Stimulated activated CD4-positive, alpha-beta T cell treated with anti-CD3 and anti-CD28 coated beads, Interleukin-4, amount 100 ng/mL, for 4 hours (primary cell): ENCODE measurements around the gene BRAF.
"Not testable (repeated sequence)": the region's sequence is repeated elsewhere in the genome, so short reads cannot be mapped to it uniquely, and the experiment has no call there.

Source experiments
- DNase-seq, 2 experiments: peaks; one replicate each; pipeline ENCODE4 v3.0.0-alpha.2; 2020

The BRAF gene

DNA sequence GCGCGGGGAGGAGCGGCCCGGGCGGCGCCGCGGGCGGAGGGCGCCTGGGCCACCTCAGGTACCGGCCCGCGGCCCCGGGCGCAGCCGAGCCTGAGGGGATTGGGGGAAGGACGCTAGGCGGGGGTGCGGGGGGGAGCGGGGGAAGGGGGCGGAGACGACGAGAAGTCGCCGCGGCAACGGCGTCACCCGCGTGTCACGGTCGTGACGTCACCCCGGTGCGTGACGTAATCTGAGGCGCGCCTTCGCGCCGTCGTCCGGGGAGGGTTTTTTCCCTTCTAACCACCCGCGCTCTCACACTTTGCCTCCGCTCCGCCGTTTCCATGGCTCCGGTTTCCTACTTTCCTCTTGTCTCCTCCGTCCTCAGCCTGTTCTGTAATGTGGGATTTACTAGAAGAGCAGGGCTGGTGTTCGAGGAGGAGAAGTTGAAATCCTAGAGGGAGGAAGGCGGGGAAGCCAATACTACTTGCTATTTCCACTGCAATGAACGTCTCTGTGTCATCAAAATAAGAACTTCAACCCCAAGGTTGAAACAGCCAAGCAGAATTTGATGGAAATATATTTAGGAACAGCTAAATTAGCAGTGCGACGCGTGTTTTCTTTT is at the start of gene BRAF:
Gene BRAF, minus strand, starts transcription at position 109 of the 601 bp plus-strand sequence. CDS start 226 bp downstream, outside the sequence.
- DNase-seq = peak; percentile 89 to 96

DNA sequence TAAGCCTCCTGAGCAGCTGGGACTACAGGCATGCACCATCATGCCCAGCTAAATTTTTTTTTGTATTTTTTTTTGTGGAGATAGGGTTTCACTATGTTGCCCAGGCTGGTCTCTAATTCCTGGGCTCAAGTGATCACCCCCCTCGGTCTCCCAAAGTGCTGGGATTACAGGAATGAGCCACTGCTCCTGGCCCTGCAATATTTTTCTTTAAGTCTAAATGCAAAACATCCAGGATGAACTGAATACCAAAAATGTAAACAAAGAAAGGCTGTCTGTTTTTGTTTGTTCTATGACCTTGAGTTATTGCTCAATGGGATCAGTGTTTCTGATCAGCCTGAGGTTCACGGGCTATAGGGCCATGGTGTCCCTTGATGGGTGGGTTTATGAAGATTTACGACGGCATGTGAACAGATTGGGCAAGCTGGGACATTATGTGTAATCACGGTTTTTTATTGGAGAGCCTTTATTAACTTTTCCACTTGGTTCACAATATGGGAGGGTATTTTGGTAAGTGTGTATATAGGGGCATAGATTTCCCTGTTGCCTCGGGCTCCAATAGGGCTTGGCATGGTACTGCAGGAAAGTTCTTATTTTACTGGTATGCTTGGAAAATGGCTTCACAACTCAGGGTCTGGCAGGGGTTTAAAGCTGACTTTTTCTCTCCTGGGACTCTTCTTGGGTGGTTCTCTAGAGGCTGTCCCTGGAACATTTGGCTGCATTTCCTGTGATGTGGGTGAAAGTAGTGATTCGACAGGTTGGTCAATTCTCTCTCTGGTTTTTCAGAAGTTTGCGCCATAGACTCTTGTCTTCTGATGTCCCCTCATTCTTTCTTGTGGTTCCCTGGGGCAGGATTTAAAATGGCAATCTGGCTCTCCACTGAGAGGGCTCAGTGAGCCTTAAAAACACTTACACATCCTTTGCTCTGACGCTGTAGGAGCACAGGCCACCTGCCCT is 48.4 kb upstream of the BRAF start:
- no peak for DNase-seq

DNA sequence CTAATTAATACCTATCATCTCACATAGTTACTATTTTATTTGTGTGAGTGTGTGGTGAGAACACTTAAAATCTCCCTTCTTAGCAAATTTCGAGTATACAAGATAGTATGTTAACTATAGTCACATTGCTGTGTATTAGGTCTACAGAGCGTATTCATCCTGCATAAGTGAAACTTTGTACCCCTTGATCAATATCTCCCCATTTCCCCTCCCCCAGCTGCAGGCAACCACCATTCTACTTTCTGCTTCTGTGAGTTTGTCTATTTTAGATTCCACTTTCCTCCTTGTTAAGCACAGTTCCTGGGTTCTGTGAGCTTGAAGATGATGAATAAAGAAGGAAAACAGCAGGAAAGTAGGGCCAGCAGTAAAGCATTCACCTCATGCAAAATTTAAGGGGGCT is 47.6 kb upstream of the BRAF start:
- no peak for DNase-seq

DNA sequence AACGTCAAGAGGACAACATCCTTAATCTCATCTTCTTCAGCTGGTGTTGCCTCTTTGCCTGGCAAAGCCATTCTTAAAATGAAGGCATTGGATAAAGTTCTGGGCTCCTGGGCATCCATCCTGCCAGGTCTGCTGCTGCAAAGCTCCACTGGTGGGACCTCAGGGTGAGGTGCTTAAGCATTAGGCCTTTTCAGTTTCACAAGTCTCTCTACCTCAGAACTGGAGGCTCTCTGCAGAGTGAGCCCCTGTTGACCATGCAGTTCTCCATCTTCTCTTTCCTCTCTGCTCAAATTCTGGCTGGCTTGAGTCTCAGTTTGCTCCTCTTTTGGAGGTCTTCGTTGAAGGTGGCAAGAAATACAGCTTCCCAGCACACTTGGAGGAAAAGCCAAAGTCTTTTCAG is 42.7 kb upstream of the BRAF start:
- DNase-seq = no peak

DNA sequence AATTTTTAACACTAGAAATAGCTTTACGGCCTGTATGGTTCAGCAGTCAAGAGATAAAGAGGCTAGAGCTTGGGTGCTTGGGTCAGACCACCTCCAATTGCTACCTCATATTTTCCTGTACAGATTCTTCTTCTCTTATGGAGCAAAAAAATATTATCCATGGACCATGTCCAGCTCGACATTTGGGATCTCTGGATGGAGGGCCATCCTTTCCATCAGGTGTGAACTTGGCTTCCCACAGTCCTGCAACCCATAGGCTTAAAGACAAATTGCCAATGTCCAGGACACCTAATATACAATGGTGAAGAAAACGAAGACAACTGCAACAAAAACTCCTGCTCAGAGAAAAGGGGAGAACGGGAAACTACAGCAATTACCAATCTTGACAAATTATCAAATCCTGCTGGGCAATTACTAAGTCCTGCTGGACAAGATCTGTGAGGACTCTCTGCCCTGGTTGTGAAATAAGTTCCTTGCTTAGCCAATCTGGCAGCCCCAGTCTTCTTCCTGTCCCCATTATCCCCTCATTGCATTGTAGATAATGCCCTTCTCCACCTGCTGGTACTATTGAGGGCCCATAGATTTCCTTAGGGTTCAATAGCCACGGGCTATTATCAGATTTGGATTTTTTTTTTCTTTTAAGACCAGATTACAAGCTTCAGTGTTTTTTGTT is 42.0 kb upstream of the BRAF start:
- no peak for DNase-seq

DNA sequence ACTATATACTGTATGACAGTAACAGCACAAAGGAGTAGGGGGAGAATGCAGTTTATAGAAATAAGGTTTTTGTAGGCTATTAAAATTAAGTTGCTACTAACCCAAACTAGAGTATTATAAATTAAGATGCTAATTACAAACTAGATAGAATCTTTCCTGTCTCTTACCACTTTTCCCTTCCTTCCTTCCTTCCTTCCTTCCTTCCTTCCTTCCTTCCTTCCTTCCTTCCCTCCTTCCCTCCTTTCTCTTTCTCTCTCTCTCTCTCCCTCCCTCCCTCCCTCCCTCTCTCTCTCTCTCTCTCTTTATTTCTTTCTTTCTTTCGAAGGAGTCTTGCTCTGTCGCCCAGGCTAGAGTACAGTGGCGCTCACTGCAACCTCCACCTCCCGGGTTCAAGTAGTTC is 36.4 kb upstream of the BRAF start:
- DNase-seq = no peak

DNA sequence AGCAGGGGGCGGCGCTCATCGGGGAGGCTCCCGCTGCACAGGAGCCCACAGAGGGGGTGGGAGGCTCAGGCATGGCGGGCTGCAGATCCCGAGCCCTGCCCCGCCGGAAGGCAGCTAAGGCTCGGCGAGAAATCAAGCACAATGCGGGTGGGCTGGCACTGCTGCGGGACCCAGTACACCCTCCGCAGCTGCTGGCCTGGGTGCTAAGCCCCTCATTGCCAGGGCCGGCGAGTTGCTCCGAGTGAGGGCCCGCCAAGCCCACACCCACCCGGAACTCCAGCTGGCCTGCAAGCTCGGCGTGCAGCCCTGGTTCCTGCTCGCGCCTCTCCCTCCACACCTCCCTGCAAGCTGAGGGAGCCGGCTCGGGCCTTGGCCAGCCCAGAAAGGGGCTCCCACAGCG is 32.3 kb upstream of the BRAF start:
- not testable (repeated sequence) for DNase-seq

DNA sequence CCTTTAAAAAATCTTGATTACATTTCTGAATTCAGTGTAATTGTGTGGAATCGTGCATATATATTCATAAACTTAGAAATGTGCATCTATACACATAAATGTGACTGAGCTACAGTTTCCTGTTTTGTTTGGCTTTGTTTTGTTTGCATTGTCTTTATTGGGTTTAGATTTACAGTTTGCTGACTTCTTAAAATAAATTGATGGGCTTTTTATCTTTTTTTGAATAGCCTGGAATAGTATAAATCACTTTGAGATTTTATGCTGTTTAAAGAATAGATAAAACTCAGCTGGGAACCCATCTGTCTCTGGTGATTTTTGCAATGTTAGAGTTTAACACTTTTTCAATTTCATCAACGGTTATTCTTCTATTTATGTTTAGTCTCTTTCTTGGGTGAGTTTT is 21.2 kb upstream of the BRAF start:
- DNase-seq = no peak

DNA sequence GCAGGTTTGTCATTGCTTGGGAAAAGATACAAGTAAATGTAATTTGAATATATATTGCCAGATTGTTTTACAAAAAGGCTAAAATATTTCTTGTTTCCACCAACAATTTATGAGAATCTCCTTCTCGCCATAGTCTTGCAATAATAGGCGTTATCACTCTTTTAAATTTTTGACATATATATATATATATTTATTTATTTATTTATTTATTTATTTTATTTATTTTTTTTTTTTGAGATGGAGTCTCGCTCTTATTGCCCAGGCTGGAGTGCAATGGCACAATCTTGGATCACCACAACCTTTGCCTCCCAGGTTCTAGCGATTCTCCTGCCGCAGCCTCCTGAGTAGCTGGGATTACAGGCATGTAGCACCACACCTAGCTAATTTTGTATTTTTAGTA is 17.5 kb upstream of the BRAF start:
- DNase-seq = not testable (repeated sequence)

DNA sequence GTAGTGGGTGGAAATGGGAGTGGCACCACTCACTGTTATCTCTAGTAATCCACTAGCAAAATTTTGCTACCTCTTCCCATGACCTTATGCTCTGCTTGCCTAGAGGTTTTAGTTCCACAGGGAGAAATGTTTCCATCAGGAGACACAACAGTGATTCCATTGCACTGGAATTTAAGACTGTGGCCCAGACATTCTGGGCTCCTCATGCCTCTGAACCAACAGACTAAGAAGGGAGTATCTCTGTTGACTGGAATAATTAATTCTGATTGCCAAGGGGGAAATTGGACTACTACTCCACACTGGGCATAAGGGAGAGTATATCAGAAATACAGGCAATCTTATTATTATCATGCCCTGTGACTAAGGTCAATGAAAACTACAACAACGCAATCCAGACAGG is 16.2 kb upstream of the BRAF start:
- DNase-seq = no peak

DNA sequence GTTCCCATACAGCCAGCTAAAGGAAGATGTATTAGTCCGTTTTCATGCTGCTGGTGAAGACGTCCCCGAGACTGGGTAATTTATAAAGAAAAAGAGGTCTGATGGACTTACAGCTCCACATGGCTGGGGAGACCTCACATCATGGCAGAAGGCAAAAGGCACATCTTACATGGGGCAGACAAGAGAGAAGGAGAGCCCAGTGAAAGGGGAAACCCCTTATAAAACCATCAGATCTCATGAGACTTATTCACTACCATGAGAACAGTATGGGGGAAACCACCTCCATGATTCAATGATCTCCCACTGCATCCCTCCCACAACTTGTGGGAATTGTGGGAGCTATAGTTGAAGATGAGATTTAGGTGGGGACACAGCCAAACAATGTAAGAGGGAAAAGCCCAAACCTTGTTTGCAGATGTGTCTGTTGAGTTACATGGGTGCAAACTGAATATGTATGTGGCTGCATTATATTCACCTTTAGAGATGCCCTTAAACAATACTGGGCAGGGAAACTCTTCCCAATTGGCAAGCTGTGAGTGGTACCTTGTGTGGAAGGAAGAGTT is 13.1 kb upstream of the BRAF start:
- no peak for DNase-seq

DNA sequence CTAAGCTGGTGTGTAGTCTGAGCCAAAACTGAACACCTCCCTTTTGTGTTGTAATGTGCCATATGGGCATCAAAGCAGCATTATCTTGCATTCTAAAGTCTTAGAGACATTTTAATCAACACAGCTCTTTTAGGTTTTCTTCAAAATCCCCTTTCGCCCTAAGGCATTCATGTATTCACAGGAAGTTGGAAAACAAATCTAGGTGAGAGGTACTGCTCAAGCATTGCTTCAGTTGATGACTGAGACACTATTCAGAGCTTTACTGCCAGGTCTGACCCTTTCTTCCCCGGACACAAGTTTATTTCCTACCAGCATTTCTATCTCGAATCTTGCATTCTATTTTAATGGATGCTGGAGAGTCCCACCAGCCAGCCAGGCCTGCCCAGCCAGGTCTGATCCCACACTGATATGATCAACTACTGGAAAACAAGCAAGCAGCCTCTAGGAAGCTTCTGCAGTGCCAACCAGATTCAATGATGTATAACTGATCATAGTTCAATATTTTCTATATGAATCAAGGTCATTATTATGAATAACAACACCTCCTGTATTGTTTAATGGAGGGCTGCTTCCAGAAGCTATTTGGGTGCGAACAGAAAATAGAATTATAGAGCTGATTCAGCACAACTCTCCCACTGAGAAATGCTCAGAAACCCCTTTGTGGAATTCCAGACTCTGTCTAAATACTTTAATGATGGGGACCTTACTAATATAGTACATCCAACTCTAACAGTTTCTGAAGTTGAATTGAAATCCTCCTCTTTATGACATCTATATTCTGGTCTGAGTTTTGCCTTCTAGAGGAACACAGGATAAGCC is 4.0 kb upstream of the BRAF start:
- DNase-seq = no peak

DNA sequence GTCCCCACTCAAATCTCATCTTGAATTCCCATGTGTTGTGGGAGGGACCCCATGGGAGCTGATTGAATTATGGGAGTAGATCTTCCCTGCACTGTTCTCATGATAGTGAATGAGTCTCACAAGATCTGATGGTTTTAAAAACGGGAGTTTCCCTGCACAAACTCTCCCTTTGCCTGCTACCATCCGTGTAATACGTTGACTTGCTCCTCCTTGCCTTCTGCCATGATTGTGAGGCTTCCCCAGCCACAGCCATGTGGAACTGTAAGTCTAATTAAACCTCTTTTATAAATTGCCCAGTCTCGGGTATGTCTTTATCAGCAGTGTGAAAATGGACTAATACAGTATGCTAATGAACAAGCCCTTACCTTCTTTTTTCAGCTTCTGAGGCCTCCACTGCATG is 3.2 kb upstream of the BRAF start:
- not testable (repeated sequence) for DNase-seq

DNA sequence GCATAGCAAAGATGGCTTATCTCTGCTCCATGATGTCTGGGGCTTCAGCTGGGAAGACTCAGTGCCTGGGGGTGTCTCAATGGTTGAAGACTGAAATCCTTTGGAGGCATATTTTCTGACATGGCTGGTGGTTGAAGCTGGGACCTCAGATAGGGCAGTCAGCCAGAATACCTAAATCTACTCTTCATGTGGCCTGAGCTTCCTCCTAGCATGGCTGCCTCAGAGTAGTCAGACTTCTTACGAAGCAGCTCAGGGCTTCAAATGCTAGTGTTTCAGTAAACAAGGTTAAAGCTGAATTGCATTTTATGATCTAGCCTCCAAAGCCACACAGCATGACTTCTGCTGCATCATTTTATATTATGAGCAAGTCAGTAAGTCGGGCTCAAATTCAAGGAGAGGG is 2.6 kb upstream of the BRAF start:
- no peak for DNase-seq

DNA sequence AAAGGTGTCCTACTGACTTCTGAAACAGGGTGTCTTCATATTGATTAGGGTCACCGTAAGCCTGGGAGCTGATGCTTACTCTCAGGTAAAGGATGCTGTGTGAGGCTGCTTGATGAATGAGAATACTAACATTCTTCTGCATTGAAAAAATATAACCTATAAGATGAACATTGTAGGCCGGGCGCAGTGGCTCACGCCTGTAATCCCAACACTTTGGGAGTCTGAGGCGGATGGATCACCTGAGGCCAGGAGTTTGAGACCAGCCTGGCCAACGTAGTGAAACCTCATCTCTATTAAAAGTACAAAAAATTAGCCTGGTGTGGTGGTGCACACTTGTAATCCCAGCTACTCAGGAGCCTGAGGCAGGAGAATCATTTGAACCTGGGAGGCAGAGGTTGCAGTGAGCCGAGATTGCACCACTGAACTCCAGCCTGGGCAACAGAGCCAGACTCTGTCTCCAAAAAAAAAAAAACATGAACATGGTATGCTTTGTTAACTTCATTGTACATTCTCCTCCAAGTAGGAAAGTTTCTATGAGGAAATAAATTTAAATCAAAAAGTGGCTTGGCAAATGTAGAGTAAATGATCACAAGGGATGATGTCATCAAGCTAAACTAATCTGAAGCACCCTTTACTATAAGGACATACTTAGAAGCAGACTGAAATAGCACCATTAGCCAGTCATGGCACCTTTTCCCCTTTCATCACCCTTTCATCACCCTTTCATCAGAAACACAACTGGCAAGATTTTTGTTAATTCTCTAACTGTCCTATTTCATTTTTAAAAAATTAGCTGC is 1.5 kb upstream of the BRAF start:
- DNase-seq = no peak

DNA sequence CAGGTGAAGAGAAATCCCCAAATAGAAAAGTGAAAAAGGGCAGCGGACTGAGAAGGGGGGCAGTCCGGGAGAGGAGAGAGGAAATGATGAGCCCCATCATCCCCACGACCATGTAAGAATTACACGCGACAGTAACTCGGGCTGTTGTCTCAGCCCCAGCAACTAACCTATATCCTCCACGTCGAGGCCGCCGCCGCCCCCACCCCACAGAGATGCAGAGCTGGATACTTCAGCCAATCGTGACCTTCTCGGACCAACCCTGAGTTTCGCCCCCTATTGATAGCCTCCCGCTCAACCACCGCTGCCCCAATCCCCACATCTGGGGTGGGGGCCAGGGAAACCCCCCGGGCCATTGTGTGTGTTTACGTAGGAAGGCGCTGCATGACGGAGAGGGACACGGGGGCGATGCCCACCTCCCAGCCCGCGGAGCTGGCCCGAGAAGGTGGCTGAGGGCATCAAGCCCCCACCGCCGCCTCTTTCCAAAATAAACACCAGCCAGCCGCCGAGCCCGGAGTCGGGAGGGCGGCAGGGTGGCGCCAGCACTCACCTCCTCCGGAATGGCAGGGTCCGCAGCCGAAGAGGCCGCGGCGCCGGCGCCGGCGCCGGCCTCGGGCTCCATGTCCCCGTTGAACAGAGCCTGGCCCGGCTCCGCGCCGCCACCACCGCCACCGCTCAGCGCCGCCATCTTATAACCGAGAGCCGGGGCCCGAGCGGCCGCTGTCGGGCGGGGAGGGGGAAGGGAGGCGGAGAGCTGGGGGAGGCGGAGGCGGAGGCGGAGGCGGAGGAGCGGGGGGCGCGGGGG is 509 bp downstream of the BRAF start:
- DNase-seq = peak; percentile 47 to 65

DNA sequence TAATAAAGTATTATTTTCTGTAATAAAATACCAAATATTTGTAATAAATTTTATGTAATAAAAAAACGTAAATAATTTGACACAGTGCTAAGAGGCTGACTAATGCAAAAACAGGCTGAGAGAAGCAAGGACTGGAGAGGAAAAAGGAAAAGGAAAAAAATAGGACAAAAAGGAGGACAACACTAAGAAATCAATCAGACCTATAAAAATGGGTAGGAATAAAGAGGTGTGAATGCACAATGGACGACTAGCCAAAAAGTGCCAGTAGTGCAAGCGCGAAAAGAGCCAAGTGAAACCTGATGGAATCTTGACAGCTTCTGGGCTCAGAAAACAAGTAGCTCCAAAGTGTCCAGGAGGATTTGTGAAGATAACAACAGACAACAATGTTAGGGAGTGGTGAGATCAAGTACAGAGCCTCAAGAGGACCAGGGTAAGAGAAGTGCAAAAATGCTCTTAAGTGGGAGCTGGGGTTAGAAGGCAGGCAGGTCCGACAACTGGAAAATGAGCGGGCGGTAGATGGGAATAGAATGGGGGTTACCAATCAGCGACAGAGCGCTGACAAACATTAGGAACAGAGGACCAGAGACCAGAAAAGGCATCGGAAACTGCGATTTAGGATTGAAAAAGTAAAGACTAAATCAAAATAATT is 1.2 kb downstream of the BRAF start:
- no peak for DNase-seq

DNA sequence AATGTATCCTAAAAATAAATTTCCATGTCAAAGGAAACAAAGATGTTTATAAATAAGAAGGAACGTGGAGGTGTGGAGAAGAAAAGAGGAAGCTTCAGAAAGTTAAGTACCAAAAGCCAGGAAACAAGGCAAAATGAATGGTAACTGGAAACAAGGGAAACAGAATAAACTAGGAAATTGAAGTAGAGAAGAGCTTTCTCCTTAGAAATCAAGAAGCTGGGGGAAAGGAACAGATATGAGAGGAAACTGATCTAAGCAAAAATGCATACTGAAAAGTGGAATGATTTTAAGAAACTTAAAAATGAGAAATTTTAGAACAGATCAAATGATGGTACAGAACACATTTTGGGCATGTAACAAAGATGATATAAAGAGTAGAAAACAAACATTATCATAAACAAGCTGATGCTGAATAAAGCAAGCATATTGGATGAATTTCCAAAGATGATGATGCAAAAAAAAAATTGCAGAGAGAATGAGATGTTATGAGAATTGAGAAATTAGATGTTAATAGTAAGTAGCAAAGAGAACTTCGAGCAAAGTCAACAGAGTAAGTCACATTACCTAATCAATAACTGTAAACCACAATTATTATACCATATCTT is 1.9 kb downstream of the BRAF start:
- no peak for DNase-seq

DNA sequence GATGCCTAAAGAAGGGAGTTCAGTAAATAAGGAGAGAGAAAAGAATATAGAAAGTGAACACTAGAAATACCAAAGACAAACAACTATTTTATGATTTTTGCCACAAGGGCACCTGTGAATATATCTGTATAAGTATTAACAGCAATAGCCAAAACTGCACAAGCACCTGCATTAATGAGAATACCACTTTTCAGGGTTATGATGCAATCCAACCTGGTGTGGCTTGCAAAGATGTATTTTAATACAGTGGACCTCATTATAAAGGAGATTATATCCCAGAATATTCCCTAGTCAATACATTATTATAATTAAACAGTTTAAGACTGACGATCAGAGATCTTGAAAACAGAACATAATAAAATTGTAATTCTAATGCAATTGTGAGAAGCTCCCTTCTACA is 4.0 kb downstream of the BRAF start:
- DNase-seq = no peak

DNA sequence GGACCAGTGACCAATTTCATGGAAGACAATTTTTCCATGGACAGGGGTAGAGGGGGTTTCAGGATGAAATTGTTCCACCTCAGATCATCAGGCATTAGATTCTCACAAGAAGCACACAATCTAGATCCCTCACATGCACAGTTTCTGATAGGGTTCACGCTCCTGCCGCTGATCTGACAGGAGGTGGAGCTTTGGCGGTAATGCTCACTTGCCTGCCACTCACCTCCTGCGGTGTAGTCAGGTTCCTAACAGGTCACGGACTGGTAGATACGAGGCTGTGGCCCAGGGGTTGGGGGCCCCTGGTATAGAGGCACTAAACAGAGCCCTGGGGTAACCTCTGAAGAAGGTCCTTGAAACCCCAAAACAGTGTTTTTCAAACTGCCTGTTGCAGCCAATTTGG is 6.5 kb downstream of the BRAF start:
- DNase-seq = no peak
